ENCODE measurements around the gene PHLDA1.

DNA sequence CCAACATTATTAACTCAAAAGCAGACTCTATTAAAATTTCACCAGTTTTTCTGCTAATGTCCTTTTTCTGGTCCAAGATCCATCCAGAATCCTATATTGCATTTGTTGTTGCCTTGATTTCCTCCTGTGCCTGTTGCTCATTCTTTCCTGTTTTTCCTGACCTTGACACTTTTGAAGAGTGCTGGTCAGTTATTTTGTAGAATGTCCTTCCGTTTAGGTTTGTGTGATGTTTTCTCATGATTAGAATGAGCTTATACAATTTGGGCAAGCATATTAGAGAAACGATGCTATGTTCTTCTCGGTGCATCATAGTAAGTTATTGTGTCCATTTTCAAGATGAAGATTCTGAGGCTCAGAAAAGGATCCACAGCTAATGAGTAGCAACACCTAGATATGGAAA is 33.9 kb downstream of the PHLDA1 start:
- TF ChIP-seq, protein P1, sequence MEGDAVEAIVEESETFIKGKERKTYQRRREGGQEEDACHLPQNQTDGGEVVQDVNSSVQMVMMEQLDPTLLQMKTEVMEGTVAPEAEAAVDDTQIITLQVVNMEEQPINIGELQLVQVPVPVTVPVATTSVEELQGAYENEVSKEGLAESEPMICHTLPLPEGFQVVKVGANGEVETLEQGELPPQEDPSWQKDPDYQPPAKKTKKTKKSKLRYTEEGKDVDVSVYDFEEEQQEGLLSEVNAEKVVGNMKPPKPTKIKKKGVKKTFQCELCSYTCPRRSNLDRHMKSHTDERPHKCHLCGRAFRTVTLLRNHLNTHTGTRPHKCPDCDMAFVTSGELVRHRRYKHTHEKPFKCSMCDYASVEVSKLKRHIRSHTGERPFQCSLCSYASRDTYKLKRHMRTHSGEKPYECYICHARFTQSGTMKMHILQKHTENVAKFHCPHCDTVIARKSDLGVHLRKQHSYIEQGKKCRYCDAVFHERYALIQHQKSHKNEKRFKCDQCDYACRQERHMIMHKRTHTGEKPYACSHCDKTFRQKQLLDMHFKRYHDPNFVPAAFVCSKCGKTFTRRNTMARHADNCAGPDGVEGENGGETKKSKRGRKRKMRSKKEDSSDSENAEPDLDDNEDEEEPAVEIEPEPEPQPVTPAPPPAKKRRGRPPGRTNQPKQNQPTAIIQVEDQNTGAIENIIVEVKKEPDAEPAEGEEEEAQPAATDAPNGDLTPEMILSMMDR (IDR thresholded peaks at IDR 0.05; ENCODE audit: low read length), result no peak
- TF ChIP-seq EZH2 (IDR thresholded peaks at IDR 0.05; ENCODE audit: borderline replicate concordance, low read length), result no peak

Measured in OCI-LY1 (cell line).